ENCODE data around the gene HMBS. TPM values are rescaled to one million over a fixed set of nuclear protein-coding genes. Genes with fewer than 3 reads are reported as not detected.

The HMBS gene
- total RNA-seq, 1 donor from 2014 or later: 21.4 TPM

DNA sequence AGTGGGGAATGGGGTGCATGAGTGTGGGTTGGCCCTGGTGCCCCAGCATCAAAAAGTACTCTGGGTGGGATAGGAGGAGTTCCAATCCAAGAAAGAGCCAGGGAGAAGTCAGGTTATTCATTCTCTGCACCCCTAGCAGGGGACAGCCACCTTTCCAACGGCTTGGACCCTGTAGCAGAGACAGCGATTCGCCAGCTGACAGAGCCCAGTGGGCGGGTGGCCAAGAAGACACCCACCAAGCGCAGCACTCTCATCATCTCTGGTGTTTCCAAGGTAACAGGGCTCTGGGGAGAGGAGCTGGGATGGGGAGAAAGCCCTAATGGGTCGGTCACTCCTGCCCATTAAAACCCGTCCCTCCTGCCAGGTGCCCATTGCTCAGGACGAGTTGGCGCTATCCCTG, 29.0 kb downstream of the HMBS start:
- no peak overlapping the region for H3K27ac ChIP-seq (ENCODE audit: low read depth, low read length)
- H3K36me3 ChIP-seq (ENCODE audit: insufficient read depth, low read length): peaks cover 14% of the 10 kb centered on the region
- Mint-ChIP-seq H3K27me3 (ENCODE audit: low read depth, unreplicated experiment) (no peaks in the 10 kb centered on the region), H3K4me3 (ENCODE audit: unreplicated experiment) (no peak overlapping the region), H3K4me1 (ENCODE audit: low read depth, unreplicated experiment) (peaks cover 7% of the 10 kb centered on the region), H3K27ac (ENCODE audit: unreplicated experiment) (no peak overlapping the region), H3K9me3 (ENCODE audit: unreplicated experiment) (no peaks in the 10 kb centered on the region), H3K36me3 (ENCODE audit: low read depth, unreplicated experiment) (peaks cover 29% of the 10 kb centered on the region)
- H3K4me2 ChIP-seq (ENCODE audit: low read length): no peak overlapping the region
- no peaks in the 10 kb centered on the region for H3K9me3 ChIP-seq (ENCODE audit: insufficient read depth, low read depth, low read length)
- H3K9ac ChIP-seq (ENCODE audit: low read length): no peak overlapping the region
- no peak overlapping the region for H2AFZ ChIP-seq (ENCODE audit: low read depth, low read length)
- H3K27me3 ChIP-seq (ENCODE audit: insufficient read depth, low read length): no peaks in the 10 kb centered on the region
- FAIRE-seq (no peak), DNase-seq (ENCODE audit: low read depth) (no peak)
- H3K4me1 ChIP-seq (ENCODE audit: insufficient read depth, low read length): peaks cover 3% of the 10 kb centered on the region
- H3K79me2 ChIP-seq (ENCODE audit: insufficient read depth, low read length): peaks cover 12% of the 10 kb centered on the region
- H3K4me3 ChIP-seq (ENCODE audit: insufficient read depth, low read depth, low read length): no peak overlapping the region
- TF ChIP-seq, protein P1, sequence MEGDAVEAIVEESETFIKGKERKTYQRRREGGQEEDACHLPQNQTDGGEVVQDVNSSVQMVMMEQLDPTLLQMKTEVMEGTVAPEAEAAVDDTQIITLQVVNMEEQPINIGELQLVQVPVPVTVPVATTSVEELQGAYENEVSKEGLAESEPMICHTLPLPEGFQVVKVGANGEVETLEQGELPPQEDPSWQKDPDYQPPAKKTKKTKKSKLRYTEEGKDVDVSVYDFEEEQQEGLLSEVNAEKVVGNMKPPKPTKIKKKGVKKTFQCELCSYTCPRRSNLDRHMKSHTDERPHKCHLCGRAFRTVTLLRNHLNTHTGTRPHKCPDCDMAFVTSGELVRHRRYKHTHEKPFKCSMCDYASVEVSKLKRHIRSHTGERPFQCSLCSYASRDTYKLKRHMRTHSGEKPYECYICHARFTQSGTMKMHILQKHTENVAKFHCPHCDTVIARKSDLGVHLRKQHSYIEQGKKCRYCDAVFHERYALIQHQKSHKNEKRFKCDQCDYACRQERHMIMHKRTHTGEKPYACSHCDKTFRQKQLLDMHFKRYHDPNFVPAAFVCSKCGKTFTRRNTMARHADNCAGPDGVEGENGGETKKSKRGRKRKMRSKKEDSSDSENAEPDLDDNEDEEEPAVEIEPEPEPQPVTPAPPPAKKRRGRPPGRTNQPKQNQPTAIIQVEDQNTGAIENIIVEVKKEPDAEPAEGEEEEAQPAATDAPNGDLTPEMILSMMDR (IDR thresholded peaks at IDR 0.05; ENCODE audit: insufficient read depth, low read depth, low read length): no peak
- no peak for TF ChIP-seq EZH2 (IDR thresholded peaks at IDR 0.05; ENCODE audit: insufficient read depth, low read length)
- H4K20me1 ChIP-seq (ENCODE audit: insufficient read depth, low read length): peaks cover 14% of the 10 kb centered on the region

DNA sequence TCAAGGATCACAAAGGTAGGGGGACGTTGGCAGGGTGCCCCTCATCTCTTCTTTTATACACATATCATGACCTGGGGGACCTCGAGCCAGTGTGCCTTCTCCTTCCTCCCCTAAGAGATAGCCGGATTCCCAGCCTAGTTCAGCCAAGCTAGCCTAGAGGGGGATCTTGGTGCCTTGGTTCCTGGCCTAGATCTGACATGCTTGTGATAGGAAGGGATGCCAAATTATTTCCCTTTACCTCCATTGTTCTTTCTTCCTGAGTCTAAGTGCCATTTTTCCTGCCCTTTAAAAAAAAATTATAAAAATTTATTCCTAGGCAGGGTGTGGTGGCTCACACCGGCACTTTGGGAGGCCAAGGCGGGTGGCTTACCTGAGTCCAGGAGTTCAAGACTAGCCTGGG, 29.7 kb downstream of the HMBS start:
- Mint-ChIP-seq H3K27me3 (ENCODE audit: low read depth, unreplicated experiment) (no peaks in the 10 kb centered on the region), H3K36me3 (ENCODE audit: low read depth, unreplicated experiment) (peaks cover 29% of the 10 kb centered on the region), H3K9me3 (ENCODE audit: unreplicated experiment) (no peaks in the 10 kb centered on the region), H3K4me1 (ENCODE audit: low read depth, unreplicated experiment) (peaks cover 5% of the 10 kb centered on the region), H3K27ac (ENCODE audit: unreplicated experiment) (no peak overlapping the region), H3K4me3 (ENCODE audit: unreplicated experiment) (no peak overlapping the region)
- no peaks in the 10 kb centered on the region for H3K27me3 ChIP-seq (ENCODE audit: insufficient read depth, low read length)
- no peaks in the 10 kb centered on the region for H3K9me3 ChIP-seq (ENCODE audit: insufficient read depth, low read depth, low read length)
- no peak overlapping the region for H3K9ac ChIP-seq (ENCODE audit: low read length)
- FAIRE-seq (no peak), DNase-seq (ENCODE audit: low read depth) (no peak)
- peaks cover 6% of the 10 kb centered on the region for H3K79me2 ChIP-seq (ENCODE audit: insufficient read depth, low read length)
- no peak overlapping the region for H3K4me2 ChIP-seq (ENCODE audit: low read length)
- no peak overlapping the region for H3K4me3 ChIP-seq (ENCODE audit: insufficient read depth, low read depth, low read length)
- H3K36me3 ChIP-seq (ENCODE audit: insufficient read depth, low read length): peaks cover 14% of the 10 kb centered on the region
- H3K27ac ChIP-seq (ENCODE audit: low read depth, low read length): no peak overlapping the region
- TF ChIP-seq, protein P1 (IDR thresholded peaks at IDR 0.05; ENCODE audit: insufficient read depth, low read depth, low read length): no peak
- no peak for TF ChIP-seq EZH2 (IDR thresholded peaks at IDR 0.05; ENCODE audit: insufficient read depth, low read length)
- peaks cover 7% of the 10 kb centered on the region for H4K20me1 ChIP-seq (ENCODE audit: insufficient read depth, low read length)
- H2AFZ ChIP-seq (ENCODE audit: low read depth, low read length): no peak overlapping the region
- H3K4me1 ChIP-seq (ENCODE audit: insufficient read depth, low read length): no peaks in the 10 kb centered on the region

DNA sequence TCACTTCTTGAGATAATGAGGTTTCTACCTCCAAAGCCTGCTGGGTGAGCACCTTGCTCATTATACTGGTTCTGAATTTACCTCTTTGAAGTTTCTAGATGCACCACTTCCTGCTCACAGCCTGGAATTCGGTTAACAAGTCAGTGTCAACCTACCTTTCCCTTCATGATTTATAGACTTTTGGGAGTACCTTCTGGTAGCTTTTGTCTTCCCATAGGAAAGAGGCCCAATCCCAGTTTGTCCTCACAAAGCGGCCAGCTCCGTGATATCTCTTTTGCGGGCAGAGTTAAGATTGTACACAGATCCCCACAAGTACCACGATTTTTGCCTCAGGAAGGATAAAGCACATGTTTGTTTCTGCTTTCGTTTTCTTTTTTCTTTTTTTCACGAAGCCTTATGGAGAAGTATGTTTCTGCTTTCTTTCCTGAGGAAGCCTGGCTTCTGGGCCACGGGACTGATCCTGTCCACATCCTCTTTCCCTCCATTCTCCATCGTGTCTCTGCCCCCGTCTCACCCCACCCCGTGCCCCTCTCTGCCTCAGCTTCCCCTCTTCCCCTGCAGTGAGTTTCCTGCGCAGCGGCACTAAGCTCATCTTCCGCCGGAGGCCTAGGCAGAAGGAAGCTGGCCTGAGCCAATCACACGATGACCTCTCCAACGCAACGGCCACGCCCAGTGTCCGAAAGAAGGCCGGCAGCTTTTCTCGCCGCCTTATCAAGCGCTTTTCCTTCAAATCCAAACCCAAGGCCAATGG, 31.0 kb downstream of the HMBS start:
- Histone ChIP-seq H3K27ac (ENCODE audit: low read depth, low read length) (no peak overlapping the region), H3K4me3 (ENCODE audit: insufficient read depth, low read depth, low read length) (no peak overlapping the region), H3K9me3 (ENCODE audit: insufficient read depth, low read depth, low read length) (no peaks in the 10 kb centered on the region), H3K4me1 (ENCODE audit: insufficient read depth, low read length) (peaks cover 4% of the 10 kb centered on the region), H3K4me2 (ENCODE audit: low read length) (no peak overlapping the region), H3K79me2 (ENCODE audit: insufficient read depth, low read length) (no peaks in the 10 kb centered on the region), H3K27me3 (ENCODE audit: insufficient read depth, low read length) (no peaks in the 10 kb centered on the region), H3K36me3 (ENCODE audit: insufficient read depth, low read length) (peaks cover 14% of the 10 kb centered on the region), H4K20me1 (ENCODE audit: insufficient read depth, low read length) (no peaks in the 10 kb centered on the region), H2AFZ (ENCODE audit: low read depth, low read length) (no peak overlapping the region), H3K9ac (ENCODE audit: low read length) (no peak overlapping the region)
- Mint-ChIP-seq H3K4me3 (ENCODE audit: unreplicated experiment) (no peak overlapping the region), H3K9me3 (ENCODE audit: unreplicated experiment) (no peaks in the 10 kb centered on the region), H3K4me1 (ENCODE audit: low read depth, unreplicated experiment) (peaks cover 6% of the 10 kb centered on the region), H3K36me3 (ENCODE audit: low read depth, unreplicated experiment) (peaks cover 25% of the 10 kb centered on the region), H3K27ac (ENCODE audit: unreplicated experiment) (no peak overlapping the region), H3K27me3 (ENCODE audit: low read depth, unreplicated experiment) (no peaks in the 10 kb centered on the region)
- DNase-seq (ENCODE audit: low read depth) (no peak), FAIRE-seq (no peak)
- no peak for TF ChIP-seq EZH2 (IDR thresholded peaks at IDR 0.05; ENCODE audit: insufficient read depth, low read length)
- TF ChIP-seq, protein P1 (IDR thresholded peaks at IDR 0.05; ENCODE audit: insufficient read depth, low read depth, low read length): no peak
